GM12872 (cell line): ENCODE measurements around the gene NCAPD3.

Source experiments
- TF ChIP-seq, protein P1 (sequence below): IDR thresholded peaks from 3 replicates; pipeline ENCODE4 v1.5.1; 2011; ENCODE audit warnings: low read depth, mild to moderate bottlenecking, low read length, moderate library complexity; ENCODE audit not compliant: insufficient read depth

Gene NCAPD3

DNA sequence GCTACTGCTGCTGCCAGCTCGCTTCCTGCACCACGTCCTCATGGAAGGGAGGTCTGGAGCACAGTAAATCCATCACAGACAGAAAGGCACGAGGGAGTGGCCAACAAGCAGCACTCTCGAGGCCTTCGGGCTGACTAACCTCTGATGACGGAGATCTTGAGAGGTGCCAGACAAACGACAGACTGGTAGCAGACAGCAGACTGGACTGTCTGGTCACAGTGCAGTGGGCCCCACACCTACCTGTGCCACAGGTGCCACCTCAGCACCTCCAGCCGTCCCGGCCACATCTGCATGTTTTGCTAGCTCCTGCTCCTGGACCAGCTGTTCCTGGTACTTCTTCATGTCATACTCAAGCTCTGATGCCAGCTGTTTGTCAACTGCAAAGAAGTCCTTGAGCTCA is 64.1 kb downstream of the NCAPD3 start:
- TF ChIP-seq, protein P1, sequence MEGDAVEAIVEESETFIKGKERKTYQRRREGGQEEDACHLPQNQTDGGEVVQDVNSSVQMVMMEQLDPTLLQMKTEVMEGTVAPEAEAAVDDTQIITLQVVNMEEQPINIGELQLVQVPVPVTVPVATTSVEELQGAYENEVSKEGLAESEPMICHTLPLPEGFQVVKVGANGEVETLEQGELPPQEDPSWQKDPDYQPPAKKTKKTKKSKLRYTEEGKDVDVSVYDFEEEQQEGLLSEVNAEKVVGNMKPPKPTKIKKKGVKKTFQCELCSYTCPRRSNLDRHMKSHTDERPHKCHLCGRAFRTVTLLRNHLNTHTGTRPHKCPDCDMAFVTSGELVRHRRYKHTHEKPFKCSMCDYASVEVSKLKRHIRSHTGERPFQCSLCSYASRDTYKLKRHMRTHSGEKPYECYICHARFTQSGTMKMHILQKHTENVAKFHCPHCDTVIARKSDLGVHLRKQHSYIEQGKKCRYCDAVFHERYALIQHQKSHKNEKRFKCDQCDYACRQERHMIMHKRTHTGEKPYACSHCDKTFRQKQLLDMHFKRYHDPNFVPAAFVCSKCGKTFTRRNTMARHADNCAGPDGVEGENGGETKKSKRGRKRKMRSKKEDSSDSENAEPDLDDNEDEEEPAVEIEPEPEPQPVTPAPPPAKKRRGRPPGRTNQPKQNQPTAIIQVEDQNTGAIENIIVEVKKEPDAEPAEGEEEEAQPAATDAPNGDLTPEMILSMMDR = no peak

DNA sequence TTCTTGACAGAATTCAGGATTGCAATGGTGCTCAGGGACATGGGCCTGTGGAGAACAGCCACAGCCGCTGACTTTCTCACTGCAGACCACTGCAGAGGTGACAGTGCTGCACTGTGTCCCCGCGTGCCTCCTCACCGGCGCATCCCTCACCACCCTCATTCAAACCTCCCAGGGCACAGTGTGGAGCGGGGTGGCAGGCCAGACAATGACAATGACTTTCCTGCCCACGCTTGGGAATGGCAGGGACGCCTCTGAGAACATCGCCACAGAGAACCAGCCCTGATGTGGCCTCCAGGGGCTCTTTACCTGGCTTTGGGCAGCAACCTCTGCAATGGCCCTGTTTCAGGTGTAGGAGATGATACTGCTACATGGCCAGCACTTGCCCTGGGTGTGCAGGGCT is 65.7 kb downstream of the NCAPD3 start:
- TF ChIP-seq, protein P1 = no peak

DNA sequence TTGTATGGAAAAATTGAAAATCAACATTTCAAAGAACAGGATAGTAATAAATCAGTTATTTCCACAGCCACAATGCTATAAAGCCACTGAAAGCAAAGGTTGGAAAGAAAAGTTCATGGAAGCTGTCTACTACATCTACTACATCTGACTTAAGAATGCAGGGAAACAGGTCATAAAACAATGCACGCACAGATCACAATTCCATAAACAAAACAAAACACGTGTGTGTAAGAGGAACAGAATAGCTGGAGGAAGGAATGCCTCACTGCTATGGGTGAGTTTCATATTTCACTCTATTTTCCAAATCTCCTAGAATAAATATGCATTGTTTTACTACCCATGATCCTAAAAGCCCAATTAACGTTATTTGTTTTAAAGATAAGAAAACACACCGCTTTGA is 66.3 kb downstream of the NCAPD3 start:
- TF ChIP-seq, protein P1 = no peak

DNA sequence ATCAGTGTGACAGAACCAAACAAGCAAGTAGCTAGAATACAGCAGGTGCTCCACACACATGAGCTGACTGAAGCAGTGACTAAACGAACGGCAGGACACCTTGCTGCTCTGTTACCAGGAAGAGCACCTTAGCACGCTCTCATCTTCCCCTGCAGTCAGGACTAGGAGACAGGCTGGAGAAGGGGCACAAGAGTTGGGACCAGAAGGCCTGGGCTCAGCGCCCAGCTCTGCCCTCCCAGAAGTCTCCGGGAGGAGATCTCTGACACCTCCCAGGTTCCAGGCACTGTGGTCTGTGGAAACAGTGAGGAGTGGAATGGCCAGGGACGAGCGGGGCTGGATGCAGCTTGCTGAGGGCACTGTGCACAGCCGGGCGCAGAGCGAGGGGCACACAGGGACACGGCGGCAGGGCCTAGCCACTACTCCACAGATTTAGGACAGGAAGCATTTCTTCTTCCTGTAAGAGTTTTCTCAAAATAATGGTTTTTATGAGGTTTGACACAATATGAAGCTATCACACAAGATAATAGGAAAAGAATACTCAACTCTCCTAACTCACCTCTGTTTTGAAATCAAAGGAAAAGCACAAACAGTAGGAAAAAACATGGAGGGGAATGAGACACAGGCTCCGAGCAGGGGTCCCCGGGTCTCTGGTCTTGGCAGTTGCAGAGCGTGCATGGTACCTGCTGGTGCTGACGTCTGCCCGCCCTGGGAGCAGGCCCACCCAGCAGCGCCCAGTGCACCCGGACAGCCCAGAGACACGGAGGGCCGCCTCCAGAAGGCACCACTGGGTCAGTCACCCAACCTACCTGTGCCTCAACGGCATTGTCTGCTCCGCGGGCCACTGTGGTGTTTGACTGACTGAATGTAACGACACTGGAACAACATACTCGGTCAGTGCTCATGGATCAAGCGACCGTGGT is 67.6 kb downstream of the NCAPD3 start:
- TF ChIP-seq, protein P1 = no peak

DNA sequence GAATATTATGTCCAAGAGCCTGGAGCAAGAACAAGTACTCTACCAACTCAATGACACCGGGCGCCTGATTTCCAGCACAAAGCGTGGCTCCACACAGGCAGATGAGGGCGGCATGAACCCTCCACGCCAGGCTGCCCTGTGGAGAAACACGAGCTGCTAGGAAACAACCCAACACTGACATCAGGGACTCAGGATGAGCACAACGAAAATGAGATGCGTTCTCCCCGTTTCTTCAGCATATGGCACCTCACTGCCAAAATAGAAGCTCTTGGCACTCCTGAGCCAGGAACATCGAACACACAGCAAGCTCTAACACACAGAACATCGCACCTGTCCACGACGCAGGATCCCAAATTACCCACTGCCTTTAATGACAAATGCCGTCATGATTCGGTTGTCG is 68.3 kb downstream of the NCAPD3 start:
- TF ChIP-seq, protein P1 = no peak

DNA sequence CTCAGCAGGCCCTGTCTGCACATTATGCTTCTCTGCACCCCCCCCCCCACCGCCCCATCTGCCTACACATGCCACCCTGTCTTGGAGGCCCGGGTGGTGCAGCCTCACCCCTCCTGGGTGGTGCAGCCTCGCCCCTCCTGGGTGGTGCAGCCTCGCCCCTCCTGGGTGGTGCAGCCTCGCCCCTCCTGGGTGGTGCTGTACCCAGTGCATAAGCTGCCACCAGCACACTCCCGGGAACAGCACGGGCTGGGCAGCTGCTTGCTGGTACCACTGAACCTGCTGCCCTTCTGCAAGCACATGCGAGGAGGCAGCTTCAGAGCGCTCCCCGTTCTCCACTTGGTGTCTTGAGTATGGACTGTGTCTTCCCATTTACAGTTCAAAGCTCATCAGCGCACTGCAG is 69.3 kb downstream of the NCAPD3 start:
- TF ChIP-seq, protein P1 = no peak

DNA sequence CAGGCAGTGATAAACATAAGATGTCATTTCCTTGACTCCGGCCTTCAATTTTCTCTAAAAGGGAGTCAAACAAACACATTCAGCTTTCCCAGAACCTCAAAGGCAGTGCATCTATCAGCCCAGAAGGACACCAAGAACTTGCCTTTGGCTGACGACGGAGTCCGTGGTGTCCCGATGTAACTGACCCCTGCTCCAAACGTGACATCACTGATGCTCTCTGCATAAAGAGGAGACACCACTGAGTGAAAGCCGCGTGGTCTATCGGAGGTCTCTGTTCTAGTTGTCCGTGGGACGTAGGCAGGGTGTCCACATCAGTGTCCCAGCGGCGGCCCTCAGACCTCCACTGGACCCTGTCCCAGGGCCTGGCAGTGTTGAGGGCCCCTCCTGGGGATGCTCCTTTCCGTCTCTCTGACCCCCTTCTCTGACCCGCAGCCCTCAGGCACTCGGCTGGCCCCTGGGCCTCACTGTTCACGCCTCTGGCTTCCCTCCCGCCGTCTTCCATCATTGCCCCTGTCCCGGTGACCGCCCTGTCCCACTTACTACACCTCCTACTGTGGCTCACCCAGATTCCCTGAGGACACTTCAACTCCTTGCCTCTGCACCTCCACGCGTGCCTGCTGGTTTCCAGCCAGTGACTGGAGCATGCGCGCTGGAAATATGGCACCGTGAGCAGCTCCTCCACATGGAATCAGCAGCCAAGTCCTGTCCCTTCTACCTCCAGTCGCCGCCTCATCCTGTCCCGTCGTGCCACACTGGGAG is 70.4 kb downstream of the NCAPD3 start:
- TF ChIP-seq, protein P1 = no peak
